ENCODE results near the gene TIMM21.

TIMM21 gene

DNA sequence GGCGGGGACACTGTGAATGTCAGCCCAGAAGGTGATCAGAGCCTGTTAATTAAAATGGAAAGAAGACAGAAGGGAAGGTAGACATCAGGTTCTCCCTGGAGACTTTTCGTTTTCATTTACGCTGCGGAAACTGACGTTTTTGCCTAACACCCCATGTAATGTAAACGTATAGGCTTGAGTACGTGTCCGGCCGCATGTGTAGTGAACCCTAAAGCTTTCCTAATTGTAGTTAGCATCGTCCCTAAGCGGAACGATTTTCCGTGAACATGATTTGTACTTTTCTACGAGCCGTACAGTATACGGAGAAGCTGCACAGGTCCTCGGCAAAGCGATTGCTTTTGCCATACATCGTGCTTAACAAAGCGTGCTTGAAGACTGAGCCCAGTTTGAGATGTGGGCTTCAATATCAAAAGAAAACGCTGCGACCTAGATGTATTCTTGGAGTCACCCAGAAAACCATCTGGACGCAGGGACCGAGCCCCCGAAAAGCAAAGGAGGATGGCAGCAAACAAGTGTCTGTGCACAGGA is 284 bp downstream of the TIMM21 start:
- no peak for DNase-seq (ENCODE audit: insufficient read length)
- no peak for FAIRE-seq
- 0 out of 2 replicates have a peak, but pooled peaks have one; percentile 38 for TF ChIP-seq POLR2AphosphoS5 (IDR thresholded peaks at IDR 0.05; ENCODE audit: low read depth, low read length)
- TF ChIP-seq TAF1 (IDR thresholded peaks at IDR 0.05; ENCODE audit: borderline replicate concordance, low read depth, low read length) = no peak; the same call in 1 of the 2 replicates
- TF ChIP-seq POLR2A (IDR thresholded peaks at IDR 0.05; ENCODE audit: low read depth, low read length) = peak; percentile 25; the same call in 1 of the 2 replicates

- no peak for FAIRE-seq
- no peak for DNase-seq (ENCODE audit: insufficient read length)
- TF ChIP-seq POLR2A (IDR thresholded peaks at IDR 0.05; ENCODE audit: low read depth, low read length) (no peak), TAF1 (IDR thresholded peaks at IDR 0.05; ENCODE audit: borderline replicate concordance, low read depth, low read length) (no peak), POLR2AphosphoS5 (IDR thresholded peaks at IDR 0.05; ENCODE audit: low read depth, low read length) (no peak)
These were observed 1.6 kb downstream of the TIMM21 start for GRCh38 chr18:74149878-74150277.

GRCh38 chr18:74152270-74152669 is 3.9 kb downstream of the TIMM21 start:
- DNase-seq (ENCODE audit: insufficient read length) = no peak
- no peak for FAIRE-seq
- TF ChIP-seq TAF1 (IDR thresholded peaks at IDR 0.05; ENCODE audit: borderline replicate concordance, low read depth, low read length) (no peak), POLR2AphosphoS5 (IDR thresholded peaks at IDR 0.05; ENCODE audit: low read depth, low read length) (no peak), POLR2A (IDR thresholded peaks at IDR 0.05; ENCODE audit: low read depth, low read length) (no peak)

DNA sequence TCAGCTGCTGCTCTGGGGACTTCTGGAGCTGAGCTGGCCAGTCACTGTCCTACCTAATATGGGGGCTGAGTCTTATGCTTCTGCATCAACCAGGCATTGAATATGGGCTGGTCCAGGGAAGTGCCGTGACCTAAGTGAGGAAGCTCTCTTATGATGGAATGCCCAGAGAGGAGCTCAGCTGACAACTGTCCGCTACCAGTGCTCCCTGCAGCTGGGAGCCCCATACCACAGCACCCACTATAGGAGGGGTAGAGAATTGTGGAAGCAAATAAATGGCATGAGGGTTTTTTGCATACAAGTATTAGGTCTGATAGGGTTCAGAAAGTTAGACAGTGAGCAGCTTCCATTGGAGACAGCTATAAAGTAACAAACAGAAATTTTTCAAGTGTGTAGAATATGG is 4.5 kb downstream of the TIMM21 start:
- no peak for TF ChIP-seq POLR2AphosphoS5 (IDR thresholded peaks at IDR 0.05; ENCODE audit: low read depth, low read length)
- FAIRE-seq = no peak
- DNase-seq (ENCODE audit: insufficient read length) = no peak

DNA sequence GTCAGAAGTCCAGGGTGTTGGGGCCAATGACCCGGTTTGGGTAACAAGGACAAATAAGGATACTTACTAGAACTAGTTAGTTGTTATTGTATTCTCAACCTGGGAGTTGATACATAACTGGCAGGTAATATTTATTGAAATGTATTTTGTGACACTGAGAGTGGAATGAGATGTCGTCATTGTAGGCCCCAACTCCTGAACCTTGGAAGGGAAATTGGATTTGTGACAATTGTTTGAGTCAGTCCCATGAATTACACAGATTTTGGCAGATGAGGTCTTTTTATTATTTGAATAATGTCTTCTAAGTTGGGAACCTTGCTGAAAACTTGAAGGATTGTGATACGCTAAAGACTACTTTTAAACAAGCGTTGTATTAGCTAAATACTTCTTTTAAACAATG is 5.1 kb downstream of the TIMM21 start:
- TF ChIP-seq POLR2A (IDR thresholded peaks at IDR 0.05; ENCODE audit: low read depth, low read length) = no peak
- no peak for TF ChIP-seq POLR2AphosphoS5 (IDR thresholded peaks at IDR 0.05; ENCODE audit: low read depth, low read length)
- no peak for TF ChIP-seq TAF1 (IDR thresholded peaks at IDR 0.05; ENCODE audit: borderline replicate concordance, low read depth, low read length)
- DNase-seq (ENCODE audit: insufficient read length) (no peak), FAIRE-seq (no peak)

DNA sequence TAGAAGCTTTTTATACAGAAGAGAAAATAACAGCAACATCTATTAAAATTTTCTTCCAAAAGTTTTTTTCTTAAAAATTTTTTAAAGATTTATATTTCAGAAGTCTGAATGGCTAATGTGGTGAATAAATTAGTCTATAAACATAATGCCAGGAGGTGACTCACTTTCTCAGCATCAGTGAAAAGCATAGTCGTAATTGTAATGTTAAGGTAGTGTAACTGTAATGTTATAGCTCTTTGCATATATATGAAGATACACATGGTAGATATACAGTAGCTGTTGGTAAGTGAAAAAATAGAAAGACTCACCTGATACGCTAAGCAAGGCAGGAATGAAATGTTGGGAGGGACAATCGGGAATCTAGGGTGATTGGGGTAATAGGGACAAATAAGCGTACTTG is 5.5 kb downstream of the TIMM21 start:
- TF ChIP-seq POLR2AphosphoS5 (IDR thresholded peaks at IDR 0.05; ENCODE audit: low read depth, low read length) (no peak), TAF1 (IDR thresholded peaks at IDR 0.05; ENCODE audit: borderline replicate concordance, low read depth, low read length) (no peak), POLR2A (IDR thresholded peaks at IDR 0.05; ENCODE audit: low read depth, low read length) (no peak)
- FAIRE-seq (no peak), DNase-seq (ENCODE audit: insufficient read length) (no peak)

DNA sequence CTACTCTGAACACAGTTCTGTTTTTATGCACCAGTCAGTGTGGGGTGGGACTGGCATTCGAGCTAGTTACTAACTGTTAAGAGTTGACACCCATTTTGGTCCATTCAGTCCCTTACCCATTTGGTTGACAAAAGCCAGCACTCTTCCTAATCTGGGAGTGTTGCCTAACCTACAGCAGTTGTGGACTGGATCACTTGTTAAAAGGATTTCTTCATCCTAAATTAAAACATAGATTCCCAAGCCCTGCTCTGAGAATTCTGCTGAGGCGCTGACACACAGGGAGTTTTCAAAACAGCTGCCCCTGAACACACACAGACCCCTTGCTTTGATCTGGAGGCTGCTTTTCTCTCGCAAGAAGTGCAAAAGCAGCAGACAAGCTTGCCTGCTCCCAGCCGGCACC is 6.4 kb downstream of the TIMM21 start:
- no peak for FAIRE-seq
- no peak for TF ChIP-seq POLR2A (IDR thresholded peaks at IDR 0.05; ENCODE audit: low read depth, low read length)
- TF ChIP-seq TAF1 (IDR thresholded peaks at IDR 0.05; ENCODE audit: borderline replicate concordance, low read depth, low read length) = no peak
- no peak for TF ChIP-seq POLR2AphosphoS5 (IDR thresholded peaks at IDR 0.05; ENCODE audit: low read depth, low read length)
- no peak for DNase-seq (ENCODE audit: insufficient read length)

DNA sequence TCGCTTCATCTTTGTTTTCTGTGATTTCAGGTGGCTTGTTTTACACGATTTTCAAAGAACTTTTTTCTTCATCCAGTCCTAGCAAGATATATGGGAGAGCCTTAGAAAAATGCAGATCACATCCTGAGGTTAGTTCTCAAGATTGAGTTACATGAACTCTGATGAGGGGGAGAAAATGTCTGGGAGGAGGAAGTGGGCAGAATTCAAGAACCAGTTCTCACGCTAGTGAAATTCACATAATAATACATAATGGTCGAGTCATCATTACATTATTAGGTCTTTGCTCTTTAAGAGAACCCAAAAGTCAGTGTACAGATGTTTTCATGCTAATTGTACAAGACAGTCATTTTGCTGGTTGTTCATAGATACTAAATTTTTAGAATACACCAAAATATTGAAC is 7.0 kb downstream of the TIMM21 start:
- no peak for TF ChIP-seq POLR2A (IDR thresholded peaks at IDR 0.05; ENCODE audit: low read depth, low read length)
- no peak for TF ChIP-seq POLR2AphosphoS5 (IDR thresholded peaks at IDR 0.05; ENCODE audit: low read depth, low read length)
- no peak for TF ChIP-seq TAF1 (IDR thresholded peaks at IDR 0.05; ENCODE audit: borderline replicate concordance, low read depth, low read length)
- DNase-seq (ENCODE audit: insufficient read length) = no peak
- FAIRE-seq = no peak

- FAIRE-seq = peak; percentile 61
- TF ChIP-seq TAF1 (IDR thresholded peaks at IDR 0.05; ENCODE audit: borderline replicate concordance, low read depth, low read length) (no peak), POLR2A (IDR thresholded peaks at IDR 0.05; ENCODE audit: low read depth, low read length) (no peak), POLR2AphosphoS5 (IDR thresholded peaks at IDR 0.05; ENCODE audit: low read depth, low read length) (no peak)
- DNase-seq (ENCODE audit: insufficient read length) = no peak
These were observed 14.8 kb downstream of the TIMM21 start for GRCh38 chr18:74163019-74163660.

- DNase-seq (ENCODE audit: insufficient read length) = no peak
- FAIRE-seq = no peak
- TF ChIP-seq POLR2A (IDR thresholded peaks at IDR 0.05; ENCODE audit: low read depth, low read length) = no peak
- no peak for TF ChIP-seq POLR2AphosphoS5 (IDR thresholded peaks at IDR 0.05; ENCODE audit: low read depth, low read length)
- no peak for TF ChIP-seq TAF1 (IDR thresholded peaks at IDR 0.05; ENCODE audit: borderline replicate concordance, low read depth, low read length)
These were observed 18.1 kb downstream of the TIMM21 start for GRCh38 chr18:74166386-74166785.

GRCh38 chr18:74171910-74172606 is 23.7 kb downstream of the TIMM21 start:
- FAIRE-seq (no peak), DNase-seq (ENCODE audit: insufficient read length) (no peak)
- TF ChIP-seq POLR2A (IDR thresholded peaks at IDR 0.05; ENCODE audit: low read depth, low read length) (no peak), TAF1 (IDR thresholded peaks at IDR 0.05; ENCODE audit: borderline replicate concordance, low read depth, low read length) (no peak)
